H1 (cell line): ENCODE results near the gene C5. TPM values are rescaled to one million over a fixed set of nuclear protein-coding genes. Genes with fewer than 3 reads are reported as not detected.

Experiments
- CTCF ChIA-PET: fragments of 300-600 bp; sonication (Branson Sonifier 250); formaldehyde crosslinking; loops from one replicate; lab custom pipeline; 2021; ENCODE audit not compliant: partially characterized antibody; lab: Charles Lee
- POLR2A ChIA-PET: fragments of 300-600 bp; sonication (Branson Sonifier 250); formaldehyde crosslinking; loops from one replicate; lab custom pipeline; 2021; ENCODE audit warnings: inconsistent platforms; ENCODE audit not compliant: partially characterized antibody; lab: Charles Lee
- DNase-seq, 2 experiments: peaks; one replicate each; pipeline versions ENCODE4 v3.0.0 to v3.0.0-alpha.2; 2010 to 2022; ENCODE audit warnings: low spot score in 2 of 2, low read depth in 1 of 2, mixed read lengths in 1 of 2
- FAIRE-seq: peaks from 2 replicates; lab custom pipeline; 2011; peaks lifted over from hg19 to GRCh38; lab: Jason Lieb, UNC
- H2AFZ ChIP-seq: 2 replicates; pipeline ENCODE4 v1.8.1; 2012; ENCODE audit warnings: low read length, inconsistent platforms
- H2AK5ac ChIP-seq: 2 replicates; pipeline ENCODE4 v1.6.1; 2013; ENCODE audit warnings: low read depth, low read length
- H2BK120ac ChIP-seq: replicated peaks from 2 replicates; pipeline ENCODE3; 2013; ENCODE audit warnings: low read depth, low read length, inconsistent platforms
- H2BK12ac ChIP-seq: 2 replicates; pipeline ENCODE4 v1.6.1; 2013; ENCODE audit warnings: low read depth, low read length
- H2BK15ac ChIP-seq: 2 replicates; pipeline ENCODE4 v1.6.1; 2013; ENCODE audit warnings: low read length
- H2BK20ac ChIP-seq: 2 replicates; pipeline ENCODE4 v1.6.1; 2013; ENCODE audit warnings: low read length
- H2BK5ac ChIP-seq: 2 replicates; pipeline ENCODE4 v1.6.1; 2013; ENCODE audit warnings: low read depth, low read length
- H3K14ac ChIP-seq: 2 replicates; pipeline ENCODE4 v1.6.1; 2013; ENCODE audit warnings: inconsistent platforms; ENCODE audit not compliant: insufficient read length
- H3K18ac ChIP-seq: 2 replicates; pipeline ENCODE4 v1.6.1; 2013; ENCODE audit warnings: low read length; ENCODE audit errors: extremely low read depth
- H3K23ac ChIP-seq: 2 replicates; pipeline ENCODE4 v1.6.1; 2013; ENCODE audit warnings: inconsistent platforms; ENCODE audit not compliant: insufficient read length
- H3K23me2 ChIP-seq: 2 replicates; pipeline ENCODE4 v1.6.1; 2013; ENCODE audit warnings: low read depth, low read length
- H3K27ac ChIP-seq: 2 replicates; pipeline ENCODE4 v1.6.1; 2011; ENCODE audit warnings: low read depth, low read length, inconsistent platforms
- H3K27me3 ChIP-seq, 4 experiments: replicated peaks in 1 of 4; 1 replicate in 1 of 4; 2 replicates in 3 of 4; pipeline versions ENCODE4 v1.6.1 to v1.8.1; 2011 to 2013; ENCODE audit warnings: low read length in 3 of 4, mild to moderate bottlenecking in 3 of 4, inconsistent platforms in 2 of 4, mixed read lengths in 2 of 4, moderate library complexity in 1 of 4; ENCODE audit not compliant: control insufficient read depth in 3 of 4, insufficient read depth in 3 of 4; ENCODE audit errors: extremely low read depth in 1 of 4
- H3K36me3 ChIP-seq, 4 experiments: 2 replicates each; pipeline versions ENCODE4 v1.6.1 to v1.8.1; 2011 to 2013; ENCODE audit warnings: mild to moderate bottlenecking in 4 of 4, low read length in 3 of 4, moderate library complexity in 2 of 4, control low read depth in 1 of 4, inconsistent platforms in 1 of 4; ENCODE audit not compliant: insufficient read depth in 4 of 4, control insufficient read depth in 2 of 4
- H3K4ac ChIP-seq: replicated peaks from 2 replicates; pipeline ENCODE3; 2013; ENCODE audit warnings: low read length, low read depth, mixed read lengths, inconsistent platforms; ENCODE audit not compliant: insufficient read length
- H3K4me1 ChIP-seq, 4 experiments: replicated peaks in 1 of 4; 1 replicate in 1 of 4; 2 replicates in 3 of 4; pipeline versions ENCODE4 v1.6.1 to v1.8.1; 2011 to 2013; ENCODE audit warnings: low read length in 3 of 4, inconsistent platforms in 2 of 4, mixed read lengths in 1 of 4; ENCODE audit not compliant: insufficient read depth in 4 of 4, control insufficient read depth in 3 of 4
- H3K4me2 ChIP-seq, 2 experiments: 2 replicates each; pipeline versions ENCODE4 v1.6.1 to v1.8.1; 2011 to 2013; ENCODE audit warnings: low read depth in 2 of 2, low read length in 2 of 2, control low read depth in 1 of 2, inconsistent platforms in 1 of 2, mild to moderate bottlenecking in 1 of 2; ENCODE audit not compliant: insufficient read depth in 1 of 2
- H3K4me3 ChIP-seq, 4 experiments: fragments of 200-600, 300-600 bp in 1 of 4; sonication (generic), shearing (Covaris generic), sonication (Bioruptor Twin) in 1 of 4; 2 replicates each; pipeline versions ENCODE4 v1.5.1 to v1.8.1; 2011 to 2016; ENCODE audit warnings: low read length in 4 of 4, low read depth in 3 of 4, control low read depth in 2 of 4, inconsistent platforms in 2 of 4, mild to moderate bottlenecking in 2 of 4, mixed read lengths in 1 of 4, moderate library complexity in 1 of 4; ENCODE audit not compliant: insufficient read depth in 2 of 4; ENCODE audit errors: extremely low read depth in 1 of 4
- H3K56ac ChIP-seq: replicated peaks from 2 replicates; pipeline ENCODE3; 2013; ENCODE audit warnings: low read depth, mild to moderate bottlenecking, mixed read lengths, low read length, inconsistent platforms; ENCODE audit not compliant: insufficient read length
- H3K79me1 ChIP-seq: 2 replicates; pipeline ENCODE4 v1.6.1; 2013; ENCODE audit warnings: low read depth, low read length, control low read depth
- H3K79me2 ChIP-seq, 2 experiments: 2 replicates each; pipeline versions ENCODE4 v1.6.1 to v1.8.1; 2012 to 2013; ENCODE audit warnings: low read length in 2 of 2, mild to moderate bottlenecking in 2 of 2, inconsistent platforms in 1 of 2; ENCODE audit not compliant: insufficient read depth in 2 of 2, control insufficient read depth in 1 of 2
- H3K9ac ChIP-seq, 4 experiments: replicated peaks in 1 of 4; 1 replicate in 1 of 4; 2 replicates in 3 of 4; pipeline versions ENCODE4 v1.6.1 to v1.8.1; 2011 to 2013; ENCODE audit warnings: low read depth in 3 of 4, low read length in 3 of 4, control low read depth in 2 of 4, mild to moderate bottlenecking in 2 of 4, moderate library complexity in 2 of 4, inconsistent platforms in 1 of 4; ENCODE audit errors: extremely low read depth in 1 of 4
- H3K9me3 ChIP-seq, 2 experiments: 2 replicates each; pipeline versions ENCODE4 v1.6.1 to v1.8.1; 2012 to 2013; ENCODE audit warnings: mild to moderate bottlenecking in 2 of 2, moderate library complexity in 2 of 2, control low read depth in 1 of 2, inconsistent platforms in 1 of 2, low read depth in 1 of 2, low read length in 1 of 2, mixed read lengths in 1 of 2; ENCODE audit not compliant: insufficient read depth in 2 of 2
- H4K20me1 ChIP-seq, 2 experiments: replicated peaks in 1 of 2; 2 replicates each; pipeline versions ENCODE3 to v1.8.1; 2011 to 2013; ENCODE audit warnings: inconsistent platforms in 2 of 2, low read length in 2 of 2, mild to moderate bottlenecking in 1 of 2; ENCODE audit not compliant: insufficient read depth in 2 of 2, control insufficient read depth in 1 of 2
- H4K5ac ChIP-seq: 2 replicates; pipeline ENCODE4 v1.6.1; 2013; ENCODE audit warnings: low read length, low read depth, mixed read lengths, inconsistent platforms; ENCODE audit not compliant: insufficient read length
- H4K8ac ChIP-seq: 2 replicates; pipeline ENCODE4 v1.8.0; 2013; ENCODE audit warnings: mild to moderate bottlenecking, moderate library complexity, low read length, inconsistent platforms; ENCODE audit not compliant: insufficient read depth; ENCODE audit errors: extremely low read depth
- H4K91ac ChIP-seq: replicated peaks from 2 replicates; pipeline ENCODE3; 2013; ENCODE audit warnings: low read length, mixed read lengths, inconsistent platforms; ENCODE audit not compliant: insufficient read length
- BACH1 ChIP-seq: IDR thresholded peaks from 2 replicates; pipeline ENCODE4 v1.6.1; 2012; ENCODE audit warnings: low read length, improper control_type of control experiment
- BCL11A ChIP-seq, 2 experiments: IDR thresholded peaks; one replicate each; pipeline ENCODE4 v1.6.1; 2011; ENCODE audit warnings: low read depth in 2 of 2, low read length in 2 of 2, mild to moderate bottlenecking in 2 of 2
- EP300 ChIP-seq, 2 experiments: IDR thresholded peaks; 1 replicate in 1 of 2; 2 replicates in 1 of 2; pipeline ENCODE4 v1.6.1; 2011 to 2012; ENCODE audit warnings: low read depth in 2 of 2, low read length in 2 of 2, mild to moderate bottlenecking in 2 of 2, borderline replicate concordance in 1 of 2, inconsistent platforms in 1 of 2, moderate library complexity in 1 of 2
- GABPA ChIP-seq: IDR thresholded peaks from 2 replicates; pipeline ENCODE4 v1.6.1; 2011; ENCODE audit warnings: mild to moderate bottlenecking, low read length, moderate library complexity, borderline replicate concordance; ENCODE audit not compliant: insufficient read depth
- POU5F1 ChIP-seq: IDR thresholded peaks from 2 replicates; pipeline ENCODE4 v1.6.1; 2011; ENCODE audit warnings: low read depth, mild to moderate bottlenecking, low read length, moderate library complexity
- RAD21 ChIP-seq, 2 experiments: IDR thresholded peaks in 1 of 2; conservative IDR thresholded peaks in 1 of 2; 2 replicates each; pipeline ENCODE4 v1.6.1; 2011; ENCODE audit warnings: low read depth in 2 of 2, low read length in 2 of 2, improper control_type of control experiment in 1 of 2, inconsistent platforms in 1 of 2, mild to moderate bottlenecking in 1 of 2, moderate library complexity in 1 of 2
- RFX5 ChIP-seq: IDR thresholded peaks from 2 replicates; pipeline ENCODE4 v1.6.1; 2011; ENCODE audit warnings: low read depth, low read length, improper control_type of control experiment, borderline replicate concordance
- TEAD4 ChIP-seq: IDR thresholded peaks from 2 replicates; pipeline ENCODE4 v1.6.1; 2012; ENCODE audit warnings: low read depth, low read length, inconsistent platforms, mixed read lengths
- WGBS, 2 experiments: shearing (Covaris generic) in 1 of 2; methylation state at CpG; one replicate each; pipeline versions ENCODE4 v1.1.6 to v1.1.7; 2013 to 2015; ENCODE audit warnings: low lambda C conversion rate in 2 of 2, mixed read lengths in 2 of 2, inconsistent platforms in 1 of 2, low coverage in 1 of 2, missing lambda C conversion rate in 1 of 2; ENCODE audit not compliant: insufficient replicate concordance in 2 of 2, insufficient coverage in 1 of 2, insufficient read length in 1 of 2; ENCODE audit errors: extremely low coverage in 1 of 2, missing lambda C conversion rate in 1 of 2; 5-methylcytosine and 5-hydroxymethylcytosine counted together
- polyA plus RNA-seq, 7 experiments: library from polyadenylated mRNA; depleted of rRNA in 3 of 7; stranded (reverse) in 5 of 7; unstranded in 2 of 7; fragments of >200 nt in 5 of 7; fragments of 200-250 nt in 2 of 7; gene quantifications; 1 replicate in 5 of 7; 2 replicates in 1 of 7; 4 replicates in 1 of 7; pipeline versions ENCODE4 v1.2.1 to v1.2.3, GENCODE V29; 2011 to 2013; ENCODE audit warnings: missing spikeins in 2 of 7, mixed read lengths in 2 of 7
- total RNA-seq: library from RNA; stranded (reverse); fragmentation: NEBNext Ultra II Directional; extraction: Animal tissue kit (Norgen Biotek cat#: 25700); gene quantifications from 2 replicates; pipeline ENCODE4 v1.2.1, GENCODE V29; 2021

Gene C5
- total and polyA plus RNA-seq, 2 of the 8 experiments (the other 6 are each of a cell fraction or from before 2014, with no cell fraction given): 0.24 to 0.35 TPM

DNA sequence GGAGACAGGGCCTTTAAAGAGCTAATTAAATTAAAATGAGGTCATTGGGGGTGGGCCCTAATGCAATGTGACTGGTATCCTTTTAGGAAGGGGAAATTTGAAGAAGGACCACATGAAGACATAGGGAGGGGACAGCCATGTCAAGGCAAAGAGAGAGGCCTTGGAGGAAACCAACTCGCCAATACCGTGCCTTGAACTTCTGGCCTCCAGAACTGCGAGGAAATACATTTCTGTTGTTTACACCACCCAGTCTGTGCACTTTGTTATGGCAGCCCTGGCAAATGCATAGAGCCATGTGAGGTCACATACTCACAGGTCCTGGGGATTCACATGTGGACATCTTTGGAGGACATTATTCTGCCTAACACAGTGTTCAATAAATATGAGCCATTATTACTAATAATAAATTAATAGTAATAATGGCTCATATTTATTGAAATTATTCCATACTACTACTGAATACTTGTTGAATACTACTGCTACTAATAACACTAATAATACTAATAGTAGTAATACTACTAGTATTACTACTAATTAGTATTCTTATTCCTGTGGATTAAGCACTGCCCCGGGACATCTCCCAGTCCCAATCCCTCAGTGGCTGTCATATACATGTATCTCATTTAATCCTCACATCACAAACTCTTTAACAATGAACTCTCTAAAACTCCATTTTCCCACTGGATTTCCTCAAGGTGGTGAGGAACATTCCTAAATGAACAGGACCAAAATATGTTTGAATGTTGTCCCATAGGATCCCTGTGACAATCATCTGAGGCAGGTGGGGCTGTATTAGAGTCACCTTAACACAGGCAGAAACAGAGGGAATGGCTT, 131.9 kb downstream of the C5 start:
- Histone ChIP-seq H3K79me1 (no peaks in the 10 kb centered on the region), H3K36me3 (no peaks in the 10 kb centered on the region), H3K27me3 (no peaks in the 10 kb centered on the region; a peak in 1 of 7 replicates), H3K18ac (no peak overlapping the region), H2BK120ac (no peak overlapping the region), H4K91ac (no peak overlapping the region), H2AFZ (no peak overlapping the region)
- no peak for DNase-seq
- TF ChIP-seq BACH1 (no peak), TEAD4 (no peak), GABPA (no peak), EP300 (IDR thresholded peaks at IDR 0.05; ENCODE audit: borderline replicate concordance in 1 of 2, low read depth in 2 of 2, low read length in 2 of 2) (no peak), POU5F1 (no peak), RFX5 (no peak), BCL11A (IDR thresholded peaks at IDR 0.05; ENCODE audit: low read depth in 2 of 2, low read length in 2 of 2) (no peak), RAD21 (IDR thresholded peaks at IDR 0.05 in 1 of 2, conservative IDR thresholded peaks at IDR 0.05 in 1 of 2; ENCODE audit: low read depth in 2 of 2, low read length in 2 of 2) (no peak)
- TF ChIP-seq, all 59 proteins: peak for 0
- FAIRE-seq: no peak
- H3K4me3 ChIP-seq: no peak overlapping the region
- no peak overlapping the region for H3K14ac ChIP-seq
- H2AK5ac ChIP-seq: no peak overlapping the region
- H2BK5ac ChIP-seq: no peak overlapping the region
- peaks cover 0 to 4% (median 0%) of the 10 kb centered on the region in 4 experiments; a peak in 3 of 7 replicates for H3K4me1 ChIP-seq
- ChIA-PET CTCF (interaction anchor here (0.6 to 3.0 kb wide), 15 partner anchors 8 to 142 kb away, joined by 3 to 15 read pairs (median 3); partner anchors contain the start of gene TRAF1), POLR2A (interaction anchor here (1.1 to 1.3 kb wide), 2 partner anchors 9 to 11 kb away, joined by 4 read pairs; no protein-coding TSS in a partner anchor)
- H2BK15ac ChIP-seq: no peak overlapping the region
- H3K56ac ChIP-seq: no peak overlapping the region
- WGBS, 2 experiments: 92% methylated on average over 4 of the region's 4 CpGs; no CpG with 5 or more reads in 1 of the 2 experiments
- no peak overlapping the region for H3K9ac ChIP-seq
- H4K8ac ChIP-seq: no peak overlapping the region
- H2BK20ac ChIP-seq: no peak overlapping the region
- H3K23me2 ChIP-seq: no peaks in the 10 kb centered on the region
- H3K23ac ChIP-seq: no peak overlapping the region
- H3K4ac ChIP-seq: no peak overlapping the region
- H3K79me2 ChIP-seq: no peaks in the 10 kb centered on the region
- no peak overlapping the region for H2BK12ac ChIP-seq
- H3K9me3 ChIP-seq: no peaks in the 10 kb centered on the region
- no peaks in the 10 kb centered on the region for H4K20me1 ChIP-seq
- H3K27ac ChIP-seq: no peak overlapping the region
- no peak overlapping the region for H3K4me2 ChIP-seq
- H4K5ac ChIP-seq: no peak overlapping the region
